Ishikawa (cell line): ENCODE data around the gene TFE3.

Experiments used
- CEBPB ChIP-seq: IDR thresholded peaks from 2 replicates; pipeline ENCODE4 v1.6.1; 2012
- CREB1 ChIP-seq: IDR thresholded peaks from 2 replicates; pipeline ENCODE4 v1.6.1; 2012; ENCODE audit warnings: low read depth
- EGR1 ChIP-seq: IDR thresholded peaks from 2 replicates; pipeline ENCODE4 v1.6.1; 2012
- EP300 ChIP-seq: IDR thresholded peaks from 2 replicates; pipeline ENCODE4 v1.6.1; 2012; ENCODE audit warnings: borderline replicate concordance
- FOXM1 ChIP-seq: IDR thresholded peaks from 2 replicates; pipeline ENCODE4 v1.6.1; 2012; ENCODE audit warnings: low read depth, borderline replicate concordance
- NFIC ChIP-seq: IDR thresholded peaks from 2 replicates; pipeline ENCODE4 v1.6.1; 2012
- RAD21 ChIP-seq: IDR thresholded peaks from 2 replicates; pipeline ENCODE4 v1.6.1; 2012; ENCODE audit warnings: low read depth
- TAF1 ChIP-seq: IDR thresholded peaks from 2 replicates; pipeline ENCODE4 v1.6.1; 2012; ENCODE audit warnings: low read depth, mild to moderate bottlenecking
- TCF12 ChIP-seq: IDR thresholded peaks from 2 replicates; pipeline ENCODE4 v1.6.1; 2012; ENCODE audit warnings: low read depth
- YY1 ChIP-seq: IDR thresholded peaks from 2 replicates; pipeline ENCODE4 v1.6.1; 2012; ENCODE audit warnings: low read depth
- ZBTB7A ChIP-seq: IDR thresholded peaks from 2 replicates; pipeline ENCODE4 v1.6.1; 2012; ENCODE audit warnings: low read depth
- TF ChIP-seq, protein P1 (sequence below): IDR thresholded peaks from 2 replicates; pipeline ENCODE4 v1.6.1; 2012
- TF ChIP-seq, protein P2 (sequence below): IDR thresholded peaks from 2 replicates; pipeline ENCODE4 v1.6.1; 2012; ENCODE audit warnings: low read depth, mild to moderate bottlenecking
- TF ChIP-seq, protein P3 (sequence below): IDR thresholded peaks from 2 replicates; pipeline ENCODE4 v1.6.1; 2012

DNA sequence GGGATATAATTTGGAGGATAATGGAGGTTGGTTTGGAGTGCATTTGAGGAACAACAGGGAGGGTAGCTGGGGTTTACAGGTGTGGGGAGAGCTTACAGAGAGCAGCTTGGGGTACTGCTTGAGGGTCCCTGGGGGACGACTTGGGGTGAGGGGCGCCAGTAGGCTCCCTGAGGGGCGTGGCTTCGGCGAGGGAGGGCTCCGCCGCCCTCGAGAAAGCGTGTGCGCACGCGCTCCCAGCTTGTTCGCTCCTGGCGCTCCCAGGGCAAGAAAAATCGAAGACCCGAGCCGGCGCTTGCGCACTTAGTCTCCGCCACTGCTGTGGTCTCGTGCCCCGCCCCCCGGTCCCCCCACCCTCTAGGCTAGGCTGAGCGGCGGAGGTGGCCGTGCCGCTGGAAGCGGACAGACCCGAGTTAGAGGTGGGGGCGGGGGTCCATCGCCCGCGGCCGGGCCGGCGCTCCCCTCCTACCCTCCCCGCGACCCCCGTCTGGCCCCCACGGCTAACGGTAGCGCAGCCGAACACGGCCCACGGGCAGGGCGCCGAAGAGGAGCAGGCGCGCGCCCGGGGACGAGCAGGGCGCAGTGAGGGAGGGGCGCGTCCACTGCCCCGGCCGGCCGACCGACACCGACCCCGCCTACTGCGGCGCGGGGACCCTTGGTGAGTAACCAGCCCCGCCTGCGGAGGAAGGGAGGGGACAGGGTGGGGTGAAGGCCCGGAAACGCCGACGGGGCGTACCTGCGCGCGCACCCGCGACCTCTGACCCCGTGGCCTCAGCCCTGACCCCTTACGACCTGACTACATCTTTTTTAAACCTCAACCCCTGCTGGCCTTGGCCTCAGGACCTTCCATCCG is 10.3 kb upstream of the TFE3 start:
- TF ChIP-seq TAF1 = no peak
- no peak for TF ChIP-seq EP300
- no peak for TF ChIP-seq FOXM1
- no peak for TF ChIP-seq YY1
- TF ChIP-seq, protein P1, sequence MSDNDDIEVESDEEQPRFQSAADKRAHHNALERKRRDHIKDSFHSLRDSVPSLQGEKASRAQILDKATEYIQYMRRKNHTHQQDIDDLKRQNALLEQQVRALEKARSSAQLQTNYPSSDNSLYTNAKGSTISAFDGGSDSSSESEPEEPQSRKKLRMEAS = peak; percentile 83
- no peak for TF ChIP-seq CREB1
- TF ChIP-seq, protein P2, sequence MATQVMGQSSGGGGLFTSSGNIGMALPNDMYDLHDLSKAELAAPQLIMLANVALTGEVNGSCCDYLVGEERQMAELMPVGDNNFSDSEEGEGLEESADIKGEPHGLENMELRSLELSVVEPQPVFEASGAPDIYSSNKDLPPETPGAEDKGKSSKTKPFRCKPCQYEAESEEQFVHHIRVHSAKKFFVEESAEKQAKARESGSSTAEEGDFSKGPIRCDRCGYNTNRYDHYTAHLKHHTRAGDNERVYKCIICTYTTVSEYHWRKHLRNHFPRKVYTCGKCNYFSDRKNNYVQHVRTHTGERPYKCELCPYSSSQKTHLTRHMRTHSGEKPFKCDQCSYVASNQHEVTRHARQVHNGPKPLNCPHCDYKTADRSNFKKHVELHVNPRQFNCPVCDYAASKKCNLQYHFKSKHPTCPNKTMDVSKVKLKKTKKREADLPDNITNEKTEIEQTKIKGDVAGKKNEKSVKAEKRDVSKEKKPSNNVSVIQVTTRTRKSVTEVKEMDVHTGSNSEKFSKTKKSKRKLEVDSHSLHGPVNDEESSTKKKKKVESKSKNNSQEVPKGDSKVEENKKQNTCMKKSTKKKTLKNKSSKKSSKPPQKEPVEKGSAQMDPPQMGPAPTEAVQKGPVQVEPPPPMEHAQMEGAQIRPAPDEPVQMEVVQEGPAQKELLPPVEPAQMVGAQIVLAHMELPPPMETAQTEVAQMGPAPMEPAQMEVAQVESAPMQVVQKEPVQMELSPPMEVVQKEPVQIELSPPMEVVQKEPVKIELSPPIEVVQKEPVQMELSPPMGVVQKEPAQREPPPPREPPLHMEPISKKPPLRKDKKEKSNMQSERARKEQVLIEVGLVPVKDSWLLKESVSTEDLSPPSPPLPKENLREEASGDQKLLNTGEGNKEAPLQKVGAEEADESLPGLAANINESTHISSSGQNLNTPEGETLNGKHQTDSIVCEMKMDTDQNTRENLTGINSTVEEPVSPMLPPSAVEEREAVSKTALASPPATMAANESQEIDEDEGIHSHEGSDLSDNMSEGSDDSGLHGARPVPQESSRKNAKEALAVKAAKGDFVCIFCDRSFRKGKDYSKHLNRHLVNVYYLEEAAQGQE = no peak
- TF ChIP-seq ZBTB7A = no peak; the same call in 1 of the 2 replicates
- no peak for TF ChIP-seq RAD21
- TF ChIP-seq, protein P3, sequence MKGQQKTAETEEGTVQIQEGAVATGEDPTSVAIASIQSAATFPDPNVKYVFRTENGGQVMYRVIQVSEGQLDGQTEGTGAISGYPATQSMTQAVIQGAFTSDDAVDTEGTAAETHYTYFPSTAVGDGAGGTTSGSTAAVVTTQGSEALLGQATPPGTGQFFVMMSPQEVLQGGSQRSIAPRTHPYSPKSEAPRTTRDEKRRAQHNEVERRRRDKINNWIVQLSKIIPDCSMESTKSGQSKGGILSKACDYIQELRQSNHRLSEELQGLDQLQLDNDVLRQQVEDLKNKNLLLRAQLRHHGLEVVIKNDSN = no peak
- no peak for TF ChIP-seq NFIC
- no peak for TF ChIP-seq CEBPB
- no peak for TF ChIP-seq EGR1
- TF ChIP-seq TCF12 = no peak
